ENCODE measurements around the gene CDKN2B. TPM values are rescaled to one million over a fixed set of nuclear protein-coding genes. Genes with fewer than 3 reads are reported as not detected.

Gene CDKN2B
- polyA plus RNA-seq, 1 of the 3 experiments (the other 2 are of a cell fraction): 6.3 TPM

GRCh38 chr9:21972361-21972760 is 36.7 kb downstream of the CDKN2B start:
- Histone ChIP-seq H3K27me3 (ENCODE audit: insufficient read depth) (peaks cover 87% of the 10 kb centered on the region), H4K20me1 (ENCODE audit: insufficient read depth) (no peaks in the 10 kb centered on the region), H3K4me2 (no peak overlapping the region), H3K27ac (ENCODE audit: low read depth in 2 of 2, low read length in 1 of 2) (no peak overlapping the region), H3K9me3 (no peaks in the 10 kb centered on the region), H3K79me2 (ENCODE audit: insufficient read depth) (no peaks in the 10 kb centered on the region), H3K4me1 (ENCODE audit: control insufficient read depth in 1 of 2, insufficient read depth in 2 of 2, low read depth in 1 of 2, low read length in 1 of 2) (peaks cover 0 to 7% of the 10 kb centered on the region in 2 experiments; a peak in 1 of 4 replicates), H3K9ac (no peak overlapping the region), H3K4me3 (ENCODE audit: low read depth in 2 of 2, low read length in 1 of 2) (no peak overlapping the region), H3F3A (replicated peaks; ENCODE audit: insufficient read depth) (peaks cover 11% of the 10 kb centered on the region), H2AFZ (ENCODE audit: low read depth) (no peak overlapping the region), H3K9me2 (no peaks in the 10 kb centered on the region), H3K36me3 (replicated peaks in 1 of 2; ENCODE audit: control insufficient read depth in 1 of 2, insufficient read depth in 2 of 2, low read length in 1 of 2) (no peaks in the 10 kb centered on the region)
- ChIA-PET POLR2A (no interaction called here), CTCF (interaction anchor here (0.7 to 1.9 kb wide), 3 partner anchors 36 to 160 kb away, joined by 3 to 7 read pairs (median 5); partner anchors contain the start of gene CDKN2B)
- TF ChIP-seq FOSL2 (IDR thresholded peaks at IDR 0.05; ENCODE audit: borderline replicate concordance, low read depth): no peak
- no peak for TF ChIP-seq MXI1 (IDR thresholded peaks at IDR 0.05; ENCODE audit: low read depth, low read length)
- TF ChIP-seq EZH2phosphoT487 (IDR thresholded peaks at IDR 0.05; ENCODE audit: borderline replicate concordance, low read depth): no peak
- no peak for TF ChIP-seq TAF1 (IDR thresholded peaks at IDR 0.05; ENCODE audit: borderline replicate concordance, low read depth, low read length)
- no peak for TF ChIP-seq SMC3 (IDR thresholded peaks at IDR 0.05; ENCODE audit: low read depth, low read length)
- TF ChIP-seq TEAD4 (IDR thresholded peaks at IDR 0.05; ENCODE audit: borderline replicate concordance, insufficient read depth): no peak
- TF ChIP-seq ELF1 (IDR thresholded peaks at IDR 0.05): no peak
- no peak for TF ChIP-seq CTCF (IDR thresholded peaks at IDR 0.05)
- DNase-seq: no peak

GRCh38 chr9:21970800-21971640 is 38.1 kb downstream of the CDKN2B start:
- 32% methylated on average over 8 of the region's 45 CpGs for WGBS (ENCODE audit: low lambda C conversion rate)
- no peaks in the 10 kb centered on the region for H3K79me2 ChIP-seq (ENCODE audit: insufficient read depth)
- POLR2A ChIA-PET: interaction anchor here (0.8 kb wide), 1 partner anchor 11 kb away, joined by 4 read pairs; no protein-coding TSS in a partner anchor
- no peak overlapping the region for H3K9ac ChIP-seq
- no peak overlapping the region for H3K27ac ChIP-seq (ENCODE audit: low read depth in 2 of 2, low read length in 1 of 2)
- CTCF ChIA-PET: interaction anchor here (0.6 to 1.9 kb wide), 6 partner anchors 12 to 157 kb away, joined by 3 to 8 read pairs (median 4); partner anchors contain the start of genes CDKN2A and CDKN2B
- peaks cover 0 to 7% of the 10 kb centered on the region in 2 experiments; a peak in 1 of 4 replicates for H3K4me1 ChIP-seq (ENCODE audit: control insufficient read depth in 1 of 2, insufficient read depth in 2 of 2, low read depth in 1 of 2, low read length in 1 of 2)
- peaks cover 76% of the 10 kb centered on the region for H3K27me3 ChIP-seq (ENCODE audit: insufficient read depth)
- DNase-seq: no peak
- H3K9me3 ChIP-seq: no peaks in the 10 kb centered on the region
- no peaks in the 10 kb centered on the region for H3K9me2 ChIP-seq
- H4K20me1 ChIP-seq (ENCODE audit: insufficient read depth): no peaks in the 10 kb centered on the region
- H3F3A ChIP-seq (replicated peaks; ENCODE audit: insufficient read depth): peaks cover 11% of the 10 kb centered on the region
- H3K4me2 ChIP-seq: no peak overlapping the region
- no peak overlapping the region for H2AFZ ChIP-seq (ENCODE audit: low read depth)
- no peak overlapping the region; a peak in 1 of 4 replicates for H3K4me3 ChIP-seq (ENCODE audit: low read depth in 2 of 2, low read length in 1 of 2)
- no peaks in the 10 kb centered on the region for H3K36me3 ChIP-seq (replicated peaks in 1 of 2; ENCODE audit: control insufficient read depth in 1 of 2, insufficient read depth in 2 of 2, low read length in 1 of 2)
- TF ChIP-seq FOSL2 (IDR thresholded peaks at IDR 0.05; ENCODE audit: borderline replicate concordance, low read depth) (no peak), RFX5 (IDR thresholded peaks at IDR 0.05; ENCODE audit: low read length) (no peak), SIN3A (IDR thresholded peaks at IDR 0.05; ENCODE audit: borderline replicate concordance, low read depth, low read length) (no peak), USF2 (IDR thresholded peaks at IDR 0.05; ENCODE audit: borderline replicate concordance, low read depth, low read length) (no peak), NRF1 (IDR thresholded peaks at IDR 0.05; ENCODE audit: low read depth, low read length) (no peak), REST (IDR thresholded peaks at IDR 0.05; ENCODE audit: low read depth, low read length) (no peak), POLR2AphosphoS5 (IDR thresholded peaks at IDR 0.05; ENCODE audit: low read depth, low read length) (no peak), JUND (IDR thresholded peaks at IDR 0.05) (no peak), GABPA (IDR thresholded peaks at IDR 0.05; ENCODE audit: low read depth) (no peak), CTCF (IDR thresholded peaks at IDR 0.05) (no peak), MXI1 (IDR thresholded peaks at IDR 0.05; ENCODE audit: low read depth, low read length) (no peak), ELF1 (IDR thresholded peaks at IDR 0.05) (no peak), TEAD4 (IDR thresholded peaks at IDR 0.05; ENCODE audit: borderline replicate concordance, insufficient read depth) (no peak), SMC3 (IDR thresholded peaks at IDR 0.05; ENCODE audit: low read depth, low read length) (no peak)

All from SK-N-SH (cell line).